HG02938 (cell line): ENCODE measurements around the gene TSPAN31.

Source experiments
- ATAC-seq: cut with Tn5 transposase; IDR thresholded peaks from one replicate; pipeline ENCODE4 v1.9.1; 2021; ENCODE audit warnings: mild to moderate bottlenecking, moderate library complexity; ENCODE audit not compliant: unreplicated experiment

The TSPAN31 gene

DNA sequence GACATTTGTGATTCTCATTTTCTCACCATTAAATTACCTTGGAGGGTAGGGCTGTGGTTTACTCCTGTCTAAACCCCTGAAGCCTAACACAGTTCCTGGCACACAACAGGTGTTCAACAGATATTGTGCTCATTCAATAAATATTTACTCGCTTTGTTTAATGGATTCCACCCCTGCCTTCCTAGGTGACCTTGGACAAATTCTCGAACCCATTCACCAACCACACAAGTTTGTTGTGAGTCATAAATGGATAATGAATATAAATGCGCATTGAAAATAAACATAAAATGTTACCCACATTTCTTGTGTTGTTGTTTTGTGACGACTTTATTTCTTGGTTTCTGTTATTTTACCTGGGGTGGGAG is 37.4 kb downstream of the TSPAN31 start:
- no peak for ATAC-seq

GRCh38 chr12:57782608-57783465 is 38.0 kb downstream of the TSPAN31 start, which contains the start of gene TSFM:
Gene TSFM, plus strand, starts transcription at chr12:57782787. Its CDS starts 15 bp downstream, at chr12:57782802.
- ATAC-seq = peak; percentile 86

DNA sequence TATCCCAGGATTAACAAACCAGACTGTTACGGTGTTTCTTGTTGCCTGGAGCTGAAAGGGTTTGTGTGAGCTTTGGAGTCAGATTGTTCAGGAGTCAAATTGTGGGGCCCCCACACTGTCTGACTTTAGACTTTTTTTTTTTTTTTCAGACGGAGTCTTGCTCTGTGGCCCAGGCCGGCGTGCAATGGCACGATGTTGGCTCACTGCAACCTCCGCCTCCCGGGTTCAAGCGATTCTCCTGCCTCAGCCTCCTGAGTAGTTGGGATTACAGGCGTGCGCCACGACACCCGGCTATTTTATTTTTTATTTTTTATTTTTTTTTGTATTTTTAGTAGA is 38.6 kb downstream of the TSPAN31 start:
- no peak for ATAC-seq

DNA sequence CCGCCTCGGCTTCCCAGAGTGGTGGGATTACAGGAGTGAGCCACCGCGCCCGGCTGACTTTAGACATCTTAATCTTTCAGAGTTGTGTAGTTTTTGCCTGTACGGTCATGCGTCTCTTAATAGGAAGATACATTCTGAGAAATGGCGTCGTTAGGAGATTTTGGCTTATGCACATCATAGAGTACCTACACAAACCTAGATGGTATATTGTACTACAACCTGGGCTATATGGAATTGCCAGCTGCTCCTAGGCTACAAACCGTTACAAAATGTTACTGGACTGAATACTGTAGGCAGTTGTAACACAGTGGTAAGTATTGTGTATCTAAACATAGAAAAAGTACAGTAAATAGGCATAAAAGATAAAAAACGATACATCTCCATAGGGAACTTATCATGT is 39.0 kb downstream of the TSPAN31 start:
- ATAC-seq = no peak

DNA sequence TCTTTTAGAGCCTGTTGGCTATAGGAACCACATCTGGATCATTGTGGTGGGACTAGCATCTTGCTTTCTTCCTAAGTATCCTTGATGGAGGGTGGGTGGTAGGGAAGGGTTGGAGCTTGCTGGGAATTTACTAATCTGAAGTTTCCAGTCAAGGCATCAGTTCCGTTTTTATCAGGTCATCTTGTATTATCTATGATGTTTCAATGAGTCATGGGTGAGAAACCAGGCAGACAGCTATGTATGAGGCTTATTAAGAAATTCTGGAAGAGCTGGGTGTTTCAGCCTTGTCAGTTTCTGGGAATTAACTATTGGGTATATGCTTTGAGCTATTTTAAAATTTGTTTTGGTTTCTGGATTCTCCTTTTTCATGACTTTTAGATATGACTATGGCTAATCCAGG is 49.1 kb downstream of the TSPAN31 start:
- no peak for ATAC-seq

DNA sequence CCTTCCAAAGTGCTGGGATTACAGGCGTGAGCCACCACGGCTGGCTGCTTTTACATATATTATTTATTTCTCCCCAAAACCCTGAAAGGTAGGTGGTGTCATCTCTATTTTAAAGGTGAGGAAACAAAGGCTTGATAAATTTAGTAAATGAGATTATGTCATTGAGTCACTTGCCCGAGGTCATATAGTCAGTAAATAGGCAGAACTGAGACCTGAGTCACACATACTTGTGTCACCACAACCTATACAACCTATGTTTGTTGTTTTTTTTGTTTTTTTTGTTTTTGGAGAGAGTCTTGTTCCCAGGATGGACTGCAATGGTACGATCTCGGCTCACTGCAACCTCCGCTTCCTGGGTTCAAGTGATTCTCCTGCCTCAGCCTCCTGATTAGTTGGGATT is 50.5 kb downstream of the TSPAN31 start:
- ATAC-seq = no peak

DNA sequence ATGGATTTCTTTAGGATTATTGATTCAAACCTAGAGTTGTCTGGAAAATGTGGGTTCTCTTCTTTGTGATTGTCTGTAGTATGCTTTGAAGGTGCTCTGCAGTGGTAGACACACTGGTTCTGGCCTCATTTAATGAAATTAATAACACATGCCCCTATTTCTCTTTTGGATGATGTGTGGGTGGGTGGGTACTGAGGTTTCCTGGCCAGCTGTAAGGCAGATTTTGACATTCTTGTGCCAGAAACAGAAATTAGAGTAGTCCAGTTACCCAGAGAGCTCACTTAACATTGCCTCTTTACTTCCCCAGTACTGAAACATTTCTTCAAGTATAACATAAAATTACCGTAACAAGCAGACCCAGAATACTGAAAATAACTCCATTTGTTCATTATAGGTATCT is 52.2 kb downstream of the TSPAN31 start:
- no peak for ATAC-seq

GRCh38 chr12:57797933-57798332 is 53.1 kb downstream of the TSPAN31 start:
- ATAC-seq = no peak
